Ramos (cell line): ENCODE results near the gene PKD1.
"Not testable (repeated sequence)": the region's sequence is repeated elsewhere in the genome, so short reads cannot be mapped to it uniquely, and the experiment has no call there.

Experiments
- in situ Hi-C: fragments of 300-500 bp; cut with MboI; formaldehyde crosslinking; loops from one replicate; pipeline ENCODE4 v1.14.3; 2022; ENCODE audit warnings: low sequenced_read_pairs; ENCODE audit not compliant: unreplicated experiment

Gene PKD1

DNA sequence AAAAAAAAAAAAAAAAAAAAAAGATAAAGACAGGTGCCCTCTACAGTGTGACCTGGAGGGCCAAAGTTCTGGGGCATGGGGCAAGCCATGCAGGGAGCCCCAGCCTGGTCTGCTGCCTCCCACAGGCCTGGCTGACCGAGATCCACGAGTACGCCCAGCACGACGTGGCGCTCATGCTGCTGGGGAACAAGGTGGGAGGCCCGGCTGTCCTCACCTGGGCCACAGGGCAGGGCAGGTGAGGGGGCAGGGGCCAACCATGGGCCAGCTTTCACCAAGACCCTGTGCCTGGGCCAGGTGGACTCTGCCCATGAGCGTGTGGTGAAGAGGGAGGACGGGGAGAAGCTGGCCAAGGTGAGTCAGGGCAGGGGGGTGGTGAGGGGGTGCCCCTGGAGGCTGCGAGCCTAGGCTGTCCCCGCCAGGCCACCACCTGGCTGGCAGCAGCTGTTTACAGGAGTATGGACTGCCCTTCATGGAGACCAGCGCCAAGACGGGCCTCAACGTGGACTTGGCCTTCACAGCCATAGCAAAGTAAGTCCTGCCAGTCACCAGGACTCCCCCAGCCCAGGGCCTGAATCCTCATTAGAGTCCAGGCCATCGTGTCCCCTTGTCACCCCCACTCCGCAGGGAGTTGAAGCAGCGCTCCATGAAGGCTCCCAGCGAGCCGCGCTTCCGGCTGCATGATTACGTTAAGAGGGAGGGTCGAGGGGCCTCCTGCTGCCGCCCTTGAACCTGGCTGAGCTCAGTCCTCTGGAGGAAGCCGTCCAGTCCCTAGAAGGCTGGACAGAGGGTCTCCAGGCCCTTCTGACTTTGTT lies 17.2 kb upstream of the PKD1 start:
- in situ Hi-C loops, result no loop called here

DNA sequence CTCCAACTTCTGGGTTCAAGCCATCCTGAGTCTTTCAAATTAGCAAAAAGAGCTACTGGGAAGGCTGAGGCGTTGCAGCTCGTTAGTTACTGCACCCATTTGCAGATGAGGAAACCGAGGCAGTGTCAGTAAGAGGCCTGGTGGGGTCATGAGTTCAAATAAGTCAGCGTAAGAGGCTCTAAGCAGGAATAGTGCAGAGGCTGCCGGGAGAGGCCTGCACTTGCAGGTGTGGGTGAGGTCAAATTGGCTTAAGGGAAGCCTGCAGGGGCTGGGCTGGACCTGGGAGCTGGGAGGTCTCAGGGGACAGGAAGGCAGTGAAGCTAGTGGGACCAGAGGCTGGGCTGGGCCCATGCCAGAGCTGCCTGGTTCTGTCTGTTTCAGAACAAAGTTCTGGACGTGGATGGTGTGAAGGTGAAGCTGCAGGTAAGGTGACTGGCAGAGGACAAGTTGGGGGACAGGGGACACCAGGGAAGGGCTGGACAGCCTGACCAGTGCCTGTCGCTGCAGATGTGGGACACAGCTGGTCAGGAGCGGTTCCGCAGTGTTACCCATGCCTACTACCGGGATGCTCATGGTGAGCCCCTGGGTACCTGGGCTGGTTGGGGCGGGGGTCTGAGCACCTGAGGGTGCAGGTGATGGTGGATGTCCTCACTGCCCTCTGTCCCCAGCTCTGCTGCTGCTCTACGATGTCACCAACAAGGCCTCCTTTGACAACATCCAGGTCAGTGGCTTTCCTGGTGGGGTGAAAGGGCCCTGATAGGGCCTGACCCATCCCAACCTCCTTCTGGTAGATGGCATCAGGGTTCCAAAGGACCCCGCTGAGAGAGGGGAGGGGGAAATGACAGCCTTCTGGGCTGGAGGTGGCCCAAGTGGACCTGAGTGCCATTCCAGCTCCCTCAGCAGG lies 15.7 kb upstream of the PKD1 start:
- in situ Hi-C loops, result no loop called here

DNA sequence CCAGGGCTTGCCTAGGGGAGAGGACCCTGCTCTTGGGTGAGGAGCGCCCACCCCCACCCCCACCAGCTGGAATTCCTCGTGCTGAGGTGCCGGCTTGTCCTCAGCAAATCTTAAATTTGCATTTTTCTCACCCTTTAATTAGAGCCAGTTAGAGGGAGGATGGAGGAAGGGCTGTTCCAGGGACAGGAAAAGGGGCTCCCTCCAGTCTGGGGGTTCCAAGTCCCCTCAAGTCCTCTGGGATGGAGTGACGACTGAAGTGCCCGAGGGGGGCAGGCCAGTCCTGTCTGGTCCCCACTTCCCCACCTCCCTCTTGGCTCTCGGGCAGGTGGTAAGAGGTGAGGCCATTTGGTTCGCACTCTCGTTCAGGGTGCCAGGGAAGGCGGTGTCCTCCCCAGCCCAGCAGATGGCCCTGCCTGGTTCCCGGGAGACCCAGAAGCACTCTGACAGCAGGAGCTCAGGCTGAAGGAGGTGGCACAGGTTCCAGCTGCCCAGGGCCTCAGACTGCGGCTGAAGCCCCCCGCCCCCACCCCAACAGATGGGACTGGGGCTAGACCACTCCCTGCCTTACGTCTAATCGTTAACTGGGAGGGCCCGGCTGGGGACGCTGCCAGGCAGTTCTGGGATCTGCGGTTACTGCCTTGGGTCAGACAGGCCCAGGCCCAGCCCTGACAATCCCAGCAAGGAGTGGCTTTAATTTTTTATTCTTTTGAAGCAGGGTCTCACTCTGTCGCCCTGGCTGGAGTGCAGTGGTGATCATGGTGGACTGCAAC lies 14.9 kb upstream of the PKD1 start:
- in situ Hi-C loops, result no loop called here

DNA sequence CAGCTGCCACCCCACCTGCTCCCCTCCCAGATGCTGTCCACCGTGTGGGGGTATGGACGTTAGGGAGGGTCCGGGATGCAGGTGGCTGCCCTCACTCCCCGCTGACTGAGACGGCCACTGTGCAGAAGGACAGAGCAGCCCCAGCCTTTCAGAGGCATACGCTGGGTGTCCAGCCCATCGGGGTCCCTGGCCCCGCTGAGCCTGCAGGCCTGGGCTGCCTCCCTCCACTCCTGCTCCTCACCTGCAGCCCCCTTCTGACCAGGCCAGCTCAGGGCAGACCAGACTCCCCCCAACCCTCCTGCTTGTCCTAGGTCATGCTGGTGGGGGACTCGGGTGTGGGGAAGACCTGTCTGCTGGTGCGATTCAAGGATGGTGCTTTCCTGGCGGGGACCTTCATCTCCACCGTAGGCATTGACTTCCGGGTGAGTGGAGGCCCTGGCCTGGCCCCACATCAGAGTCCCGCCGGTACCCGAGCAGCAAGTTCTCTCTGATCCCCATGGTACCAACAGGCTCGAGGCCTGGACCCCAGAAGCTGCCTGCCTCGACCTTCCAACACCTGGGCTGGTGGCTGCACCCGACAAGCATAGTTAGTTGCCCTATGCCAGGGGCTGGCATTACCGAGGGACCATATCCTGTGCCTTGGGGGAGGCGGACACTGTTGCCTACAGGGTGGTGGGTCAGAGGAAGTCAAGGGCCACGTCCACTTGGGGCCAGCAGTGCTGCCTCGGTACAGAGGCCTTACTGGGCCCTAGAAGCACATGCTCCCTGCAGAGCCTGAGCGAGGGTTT lies 14.1 kb upstream of the PKD1 start:
- in situ Hi-C loops, result loop anchor here (5.0 to 10.0 kb wide), 2 partner anchors 65 to 128 kb away; no protein-coding TSS in a partner anchor

DNA sequence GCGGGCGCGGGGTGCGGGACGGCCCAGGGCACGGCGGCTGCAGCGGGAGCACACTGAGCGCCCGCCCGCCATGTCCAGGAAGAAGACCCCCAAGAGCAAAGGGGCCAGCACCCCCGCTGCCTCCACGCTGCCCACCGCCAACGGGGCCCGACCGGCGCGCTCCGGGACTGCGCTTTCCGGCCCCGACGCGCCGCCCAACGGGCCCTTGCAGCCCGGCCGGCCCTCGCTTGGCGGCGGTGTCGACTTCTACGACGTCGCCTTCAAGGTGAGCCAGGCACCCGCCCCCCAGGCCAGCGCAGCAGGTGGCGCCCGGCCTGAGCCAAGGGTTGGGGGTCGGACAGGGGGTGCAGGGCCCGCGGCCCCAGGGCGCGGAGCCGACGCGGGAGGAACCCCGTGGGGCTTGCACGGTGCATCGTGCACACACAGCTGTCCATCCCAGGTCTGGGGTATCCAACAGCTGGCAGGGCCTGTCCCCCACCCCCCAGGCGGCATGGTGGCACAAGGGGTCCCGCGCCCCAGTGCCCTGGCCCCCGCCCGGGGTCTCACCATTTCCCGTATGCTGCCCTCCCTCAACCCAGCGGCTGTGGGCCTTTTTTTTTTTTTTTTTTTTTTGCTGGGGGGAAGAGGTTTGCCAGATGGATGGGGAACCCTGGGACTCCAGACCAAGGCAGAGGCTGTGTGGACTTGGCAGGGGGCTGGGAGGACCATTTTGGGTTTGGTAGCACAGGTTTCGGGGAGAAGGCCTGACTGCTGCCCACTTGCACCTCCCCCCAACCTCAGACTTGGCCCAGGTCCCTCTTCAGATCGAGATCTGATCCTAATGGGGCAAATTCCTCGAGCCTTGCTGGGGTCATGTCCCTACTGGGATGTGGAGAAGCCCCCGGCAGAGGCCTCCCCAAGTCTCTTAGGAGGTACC lies 13.3 kb upstream of the PKD1 start:
- in situ Hi-C loops, result loop anchor here (5.0 to 10.0 kb wide), 2 partner anchors 64 to 127 kb away; no protein-coding TSS in a partner anchor

DNA sequence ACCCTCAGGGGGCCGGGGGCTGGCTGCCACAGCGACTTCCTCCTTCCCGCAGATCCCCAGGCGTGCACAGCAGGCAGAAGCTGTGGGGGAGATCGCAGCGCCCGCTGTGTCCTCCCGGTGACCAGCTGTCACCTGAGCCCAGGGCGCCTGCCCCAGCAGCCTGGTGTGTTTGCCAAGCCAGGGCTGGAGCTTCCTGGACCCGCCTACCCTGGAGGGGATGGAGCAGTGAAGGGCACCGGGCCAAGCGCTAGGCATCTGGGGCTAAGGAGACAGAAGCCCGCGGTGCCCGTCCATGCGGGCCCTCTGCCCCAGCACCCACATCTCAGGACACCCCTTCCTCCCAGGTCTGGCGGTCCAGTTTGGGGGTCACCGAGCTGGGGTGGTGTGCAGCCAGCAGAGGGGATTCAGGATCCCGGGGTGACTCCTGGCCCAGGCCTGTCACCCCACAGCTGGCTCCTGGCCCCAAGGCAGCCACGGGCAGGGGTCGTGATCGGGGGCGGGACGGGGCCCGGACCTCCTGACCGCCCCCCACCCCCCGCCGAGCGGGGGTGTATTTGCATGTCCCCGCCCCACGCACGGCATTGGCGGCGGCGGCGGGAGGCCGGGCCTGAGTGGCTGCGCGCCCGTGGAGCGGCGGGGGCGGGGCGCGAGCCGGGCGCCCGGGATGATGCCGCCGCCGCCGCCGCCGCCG lies 12.4 kb upstream of the PKD1 start, which contains the start of gene RAB26:
Gene RAB26, plus strand, starts transcription at position 645 of the 691 bp plus-strand sequence. CDS start 159 bp downstream, outside the sequence.
- in situ Hi-C loops, result loop anchor here (5.0 to 10.0 kb wide), 2 partner anchors 63 to 126 kb away; no protein-coding TSS in a partner anchor

DNA sequence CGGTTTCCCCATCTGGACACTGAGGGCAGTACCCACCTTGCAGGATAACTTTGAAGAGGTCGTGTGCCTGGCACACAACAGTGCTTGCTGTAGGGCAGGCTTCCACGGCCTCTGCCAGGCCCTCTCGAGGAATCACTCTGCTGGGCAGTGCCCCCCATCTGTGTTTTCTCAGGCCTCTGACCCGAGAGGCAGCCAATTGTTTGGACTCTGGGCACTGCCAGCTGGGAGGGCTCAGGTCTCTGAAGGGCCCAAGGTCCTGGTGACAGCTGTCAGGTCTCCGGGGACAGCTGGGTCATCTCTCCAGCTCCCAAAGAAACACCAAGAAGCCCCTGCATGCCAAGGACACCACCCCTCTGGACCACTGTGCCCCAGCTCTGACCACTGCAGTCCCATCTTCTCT lies 11.7 kb upstream of the PKD1 start:
- in situ Hi-C loops, result loop anchor here (5.0 to 10.0 kb wide), 2 partner anchors 63 to 125 kb away; no protein-coding TSS in a partner anchor

DNA sequence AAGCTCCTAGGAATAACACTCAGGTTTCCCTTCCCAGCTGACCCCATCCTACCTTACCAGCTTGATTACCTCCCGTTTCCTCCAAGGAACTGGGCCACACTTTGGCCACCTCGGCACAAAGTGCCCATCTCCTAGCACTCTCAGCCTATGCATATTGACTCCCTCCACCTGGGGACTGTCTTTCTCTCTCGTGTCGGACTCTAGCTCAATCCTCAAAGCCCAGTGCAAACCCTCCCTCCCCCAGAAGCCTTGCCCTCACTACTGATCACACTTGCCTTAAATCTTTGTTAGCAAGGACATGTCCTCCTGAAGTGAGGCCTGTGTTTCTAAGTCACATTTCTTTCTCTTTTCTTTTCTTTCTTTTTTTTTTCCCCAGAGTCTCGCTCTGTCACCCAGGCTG lies 10.1 kb upstream of the PKD1 start:
- in situ Hi-C loops, result loop anchor here (5.0 to 10.0 kb wide), 2 partner anchors 61 to 124 kb away; no protein-coding TSS in a partner anchor

DNA sequence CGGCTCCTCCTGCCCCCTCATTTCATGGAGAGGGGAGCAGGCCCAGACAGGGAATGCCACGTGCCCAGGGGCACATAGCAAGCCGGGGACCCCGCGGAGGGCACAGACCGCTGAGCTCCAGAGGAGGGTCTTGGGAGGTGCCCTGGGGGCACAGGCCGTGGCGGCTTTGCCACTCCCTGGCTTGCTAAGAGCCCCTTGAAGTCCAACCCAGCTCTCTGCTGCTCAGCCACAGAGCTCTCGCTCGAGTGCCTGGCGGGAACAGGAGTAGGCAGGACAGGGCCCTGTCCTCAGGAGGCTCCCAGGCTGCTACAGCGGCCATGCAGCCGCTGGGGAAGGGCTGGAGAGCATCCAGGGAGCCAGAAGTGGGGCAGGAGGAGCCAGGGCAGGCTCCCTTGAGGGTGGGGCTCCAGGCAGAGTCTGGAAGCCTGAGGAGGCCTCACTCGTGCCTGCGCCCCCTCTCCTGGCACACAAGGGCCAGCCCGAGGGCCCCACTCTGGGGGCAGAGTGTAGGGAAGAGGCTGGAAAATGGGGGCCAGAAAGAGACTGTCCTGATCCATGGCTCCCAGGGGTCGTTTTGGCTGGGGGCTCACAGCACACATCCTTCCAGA lies 8.3 kb upstream of the PKD1 start:
- in situ Hi-C loops, result loop anchor here (10.0 kb wide), 1 partner anchor 59 kb away; no protein-coding TSS in a partner anchor

DNA sequence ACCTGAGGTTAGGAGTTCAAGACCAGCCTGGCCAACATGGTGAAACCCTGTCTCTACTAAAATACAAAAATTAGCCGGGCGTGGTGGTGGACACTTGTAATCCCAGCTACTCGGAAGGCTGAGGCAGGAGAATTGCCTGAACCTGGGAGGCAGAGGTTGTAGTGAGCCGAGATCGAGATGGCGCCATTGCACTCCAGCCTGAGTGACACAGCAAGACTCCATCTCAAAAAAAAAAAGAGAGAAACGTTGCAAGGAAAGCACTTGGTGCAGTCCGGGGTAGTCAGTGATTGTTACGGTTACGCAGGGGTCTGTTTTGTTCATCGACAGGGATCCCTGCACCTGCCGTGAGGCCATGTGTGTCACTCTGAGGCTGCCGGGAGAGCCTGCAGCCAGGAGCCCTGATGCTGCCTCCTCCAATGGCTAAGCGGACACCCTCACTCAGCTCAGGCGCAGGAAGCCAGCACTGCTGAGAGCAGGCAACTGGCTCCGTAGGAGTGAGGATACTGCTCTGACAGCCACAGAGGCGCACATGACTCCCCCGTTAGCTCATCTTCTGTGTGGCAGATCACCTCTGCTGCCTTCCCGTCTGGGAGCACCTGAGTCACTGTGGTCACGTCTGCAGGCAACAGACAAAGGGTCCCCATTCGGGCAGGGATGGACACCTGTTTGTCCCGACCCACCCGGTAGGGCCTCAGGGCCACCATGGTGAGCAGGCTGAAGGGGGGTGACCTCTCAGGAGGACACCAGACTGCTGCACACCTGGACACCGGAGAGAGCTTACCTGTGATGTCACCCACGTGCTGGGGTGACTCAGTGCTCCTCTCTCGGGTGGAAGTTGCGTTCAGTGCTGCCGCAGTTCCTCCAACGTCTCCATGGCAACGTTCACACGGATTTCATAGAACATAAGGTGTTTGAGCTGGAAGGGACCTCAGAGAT lies 7.5 kb upstream of the PKD1 start:
- in situ Hi-C loops, result loop anchor here (10.0 kb wide), 1 partner anchor 58 kb away; no protein-coding TSS in a partner anchor

DNA sequence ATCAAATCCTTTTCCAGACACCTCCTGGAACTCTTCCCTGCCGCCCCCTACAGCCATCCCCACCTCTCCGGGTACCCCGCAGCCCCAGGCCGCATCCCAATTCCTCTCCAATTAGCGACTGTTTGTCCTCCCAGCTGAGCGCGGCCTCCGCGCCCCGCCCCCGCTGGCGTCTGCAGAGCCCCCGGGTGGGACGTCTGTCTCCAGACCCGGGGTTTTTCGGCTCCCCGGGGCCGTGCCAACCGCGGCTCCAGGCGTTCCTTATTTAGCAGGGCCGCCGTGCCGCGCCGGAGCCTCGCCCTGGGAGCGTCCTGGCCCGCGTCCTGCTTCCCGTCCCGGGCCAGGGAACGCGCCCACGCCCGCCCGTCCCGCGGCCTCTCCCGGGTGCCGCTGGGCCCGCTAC lies 627 bp downstream of the PKD1 start:
- in situ Hi-C loops, result not testable (repeated sequence)

DNA sequence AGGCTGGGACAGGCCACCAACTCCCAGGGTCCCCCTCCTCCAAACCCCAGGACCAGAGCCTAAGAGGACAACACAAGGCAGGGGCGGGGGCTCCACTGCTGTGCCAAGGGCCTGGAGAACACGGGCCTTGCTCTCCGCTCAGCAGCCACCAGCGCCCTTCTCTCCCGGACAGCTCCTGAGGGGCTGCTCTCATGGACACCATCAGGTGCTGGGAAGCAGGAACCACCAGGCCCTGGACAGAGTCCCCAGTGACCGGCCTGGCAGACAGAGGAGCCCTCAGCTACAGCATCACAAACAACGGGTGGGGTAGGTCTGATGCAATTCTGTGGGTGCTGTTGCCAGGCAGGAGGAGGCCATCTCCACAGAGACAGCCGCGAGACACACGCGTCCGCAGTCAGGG lies 1.9 kb downstream of the PKD1 start:
- in situ Hi-C loops, result not testable (repeated sequence)

DNA sequence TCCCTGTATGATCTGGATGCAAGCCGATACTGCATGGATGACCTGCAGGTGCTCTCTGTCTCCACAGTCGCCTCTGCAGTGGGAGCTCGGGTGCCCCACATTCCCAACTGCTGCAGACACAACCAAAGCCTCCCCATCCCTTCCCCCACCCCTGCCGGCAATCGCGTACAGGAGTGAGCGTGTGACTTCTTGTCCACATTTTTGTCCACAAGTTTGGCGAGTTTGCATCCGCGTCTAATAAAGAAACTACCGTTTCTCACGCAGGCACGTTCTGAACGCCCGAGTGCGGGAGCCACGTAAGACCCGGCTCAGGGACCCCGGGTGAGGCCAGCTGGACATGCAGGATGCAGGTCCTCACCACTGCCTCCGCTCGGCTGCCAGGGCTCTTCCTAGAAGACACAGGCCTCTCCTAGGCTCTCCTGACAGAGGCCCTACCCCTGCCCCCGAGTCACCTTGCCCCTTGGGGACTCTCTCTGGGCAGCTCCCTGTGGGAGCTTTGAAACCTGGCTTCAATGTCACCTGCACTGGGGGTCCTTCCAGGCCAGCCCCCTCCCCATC lies 5.7 kb downstream of the PKD1 start:
- in situ Hi-C loops, result not testable (repeated sequence)

DNA sequence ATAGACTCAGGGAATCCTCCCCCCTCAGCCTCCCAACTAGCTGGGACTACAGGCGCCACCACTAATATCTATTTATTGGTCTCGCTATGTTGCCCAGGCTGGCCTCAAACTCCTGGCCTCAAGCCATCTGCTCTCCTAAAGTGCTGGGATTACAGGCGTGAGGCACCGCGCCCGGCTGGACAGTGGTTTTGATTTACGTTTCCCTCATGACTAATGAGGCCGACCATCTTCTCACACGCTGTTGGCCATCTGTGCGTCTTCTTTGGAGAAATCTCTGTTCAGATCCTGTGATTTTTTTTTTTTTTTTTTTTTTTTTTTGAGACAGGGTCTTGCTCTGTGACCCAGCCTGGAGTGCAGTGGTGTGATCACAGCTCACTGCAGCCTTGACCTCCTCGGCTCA lies 6.4 kb downstream of the PKD1 start:
- in situ Hi-C loops, result not testable (repeated sequence)

DNA sequence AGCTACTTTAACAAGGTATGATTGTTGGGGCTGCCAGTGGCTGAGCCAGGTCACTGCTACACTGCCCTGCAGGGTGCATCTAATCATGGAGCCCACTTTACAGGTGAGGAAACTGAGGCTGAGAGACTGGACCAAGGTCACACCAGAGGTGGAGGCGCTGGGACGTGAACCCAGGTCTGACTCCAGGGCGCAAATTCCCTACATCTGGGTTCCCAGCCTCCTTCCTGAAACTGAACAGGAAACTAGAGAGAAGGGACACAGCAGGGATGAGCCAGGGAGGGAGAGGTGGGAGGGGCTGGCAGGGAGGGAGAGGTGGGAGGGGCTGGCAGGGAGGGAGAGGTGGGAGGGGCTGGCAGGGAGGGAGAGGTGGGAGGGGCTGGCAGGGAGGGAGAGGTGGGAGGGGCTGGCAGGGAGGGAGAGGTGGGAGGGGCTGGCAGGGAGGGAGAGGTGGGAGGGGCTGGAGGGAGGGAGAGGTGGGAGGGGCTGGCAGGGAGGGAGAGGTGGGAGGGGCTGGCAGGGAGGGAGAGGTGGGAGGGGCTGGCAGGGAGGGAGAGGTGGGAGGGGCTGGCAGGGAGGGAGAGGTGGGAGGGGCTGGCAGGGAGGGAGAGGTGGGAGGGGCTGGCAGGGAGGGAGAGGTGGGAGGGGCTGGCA lies 7.9 kb downstream of the PKD1 start:
- in situ Hi-C loops, result not testable (repeated sequence)
